GM19240 (cell line): ENCODE results near the gene ACSS1.

Source experiments
- DNase-seq: peaks from one replicate; pipeline ENCODE4 v3.0.0; 2011; ENCODE audit warnings: low spot score; ENCODE audit not compliant: insufficient read length

ACSS1 gene

DNA sequence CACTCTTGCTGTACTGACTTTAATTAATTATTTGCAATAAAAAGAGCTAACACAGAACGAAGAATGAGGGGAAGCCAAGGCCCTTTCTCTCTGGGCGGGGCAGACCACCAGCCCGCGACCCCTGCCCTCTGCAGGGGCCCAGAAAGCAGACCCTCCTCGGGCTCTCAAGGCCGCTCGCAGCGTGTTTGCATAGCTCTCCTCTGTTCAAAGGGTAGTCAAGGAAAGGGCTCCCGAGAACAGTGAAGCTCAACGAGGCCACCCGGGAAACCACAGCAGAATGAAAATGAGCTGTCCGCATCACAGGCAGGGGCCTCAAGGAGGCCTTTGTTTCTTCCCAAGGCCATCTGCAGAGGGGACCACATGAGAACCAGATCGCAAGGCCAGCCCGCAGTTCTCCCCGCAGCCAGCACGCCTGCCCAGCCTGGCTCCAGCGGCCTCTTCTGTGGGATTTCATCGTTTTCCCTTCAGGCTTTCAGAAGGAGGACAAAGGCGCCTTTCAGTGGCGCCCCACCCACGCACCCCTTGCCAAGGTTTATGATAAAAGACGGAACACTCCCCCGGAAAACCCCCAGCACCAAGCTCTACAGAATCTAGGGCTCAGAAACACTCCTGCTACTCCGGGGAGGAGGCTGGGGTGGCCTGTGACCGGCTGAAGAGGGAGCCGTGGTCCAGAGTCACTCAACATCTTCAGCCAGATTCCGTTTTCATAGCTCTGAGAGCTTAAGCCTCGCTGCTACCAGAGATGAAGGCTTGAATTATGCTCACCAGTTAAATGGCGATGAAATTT, 25.3 kb downstream of the ACSS1 start:
- no peak for DNase-seq

GRCh38 chr20:25032065-25032477, 25.9 kb downstream of the ACSS1 start:
- no peak for DNase-seq

DNA sequence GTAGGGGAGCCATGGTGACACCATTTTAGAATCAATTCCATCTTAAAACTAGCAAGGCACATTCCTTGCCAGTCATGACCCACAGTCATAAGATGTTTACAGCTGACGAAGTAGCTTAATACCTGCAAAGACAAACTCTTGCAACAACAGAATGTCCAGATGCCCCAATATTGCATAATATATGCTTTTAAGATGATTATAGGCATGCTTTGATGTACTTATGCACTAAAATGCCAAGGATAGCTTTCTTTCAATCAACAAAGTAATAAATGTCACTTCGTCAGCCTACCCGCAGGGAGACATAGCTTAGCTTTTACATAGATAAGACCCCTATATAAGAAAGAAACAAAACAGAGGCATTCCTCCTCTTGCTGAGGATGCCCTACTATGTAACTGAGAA, 26.7 kb downstream of the ACSS1 start:
- DNase-seq: no peak

DNA sequence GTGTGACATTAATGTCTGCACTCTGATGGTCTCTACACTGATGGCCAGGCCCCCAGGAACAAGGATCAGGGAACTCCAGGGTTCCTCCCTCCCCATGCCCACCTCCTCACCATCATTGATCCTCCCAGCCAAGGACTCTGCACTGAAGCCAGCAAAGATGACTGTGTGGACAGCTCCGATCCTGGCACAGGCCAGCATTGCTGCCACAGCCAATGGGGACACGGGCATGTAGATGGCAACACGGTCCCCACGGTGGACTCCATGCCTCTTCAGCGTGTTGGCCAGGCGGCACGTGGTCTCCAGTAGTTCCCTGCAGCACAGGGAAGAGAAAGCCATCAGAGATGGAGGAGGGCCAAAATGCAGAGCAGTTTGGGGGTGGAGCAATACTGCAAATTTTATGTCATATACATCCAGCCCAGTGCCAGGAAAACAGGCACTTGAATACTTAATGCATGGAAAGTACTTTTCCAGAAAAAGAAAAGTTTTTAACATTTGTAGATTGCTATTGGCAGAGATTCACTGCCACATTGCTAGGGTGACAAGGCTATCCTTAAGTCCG, 27.2 kb downstream of the ACSS1 start:
- DNase-seq: no peak

DNA sequence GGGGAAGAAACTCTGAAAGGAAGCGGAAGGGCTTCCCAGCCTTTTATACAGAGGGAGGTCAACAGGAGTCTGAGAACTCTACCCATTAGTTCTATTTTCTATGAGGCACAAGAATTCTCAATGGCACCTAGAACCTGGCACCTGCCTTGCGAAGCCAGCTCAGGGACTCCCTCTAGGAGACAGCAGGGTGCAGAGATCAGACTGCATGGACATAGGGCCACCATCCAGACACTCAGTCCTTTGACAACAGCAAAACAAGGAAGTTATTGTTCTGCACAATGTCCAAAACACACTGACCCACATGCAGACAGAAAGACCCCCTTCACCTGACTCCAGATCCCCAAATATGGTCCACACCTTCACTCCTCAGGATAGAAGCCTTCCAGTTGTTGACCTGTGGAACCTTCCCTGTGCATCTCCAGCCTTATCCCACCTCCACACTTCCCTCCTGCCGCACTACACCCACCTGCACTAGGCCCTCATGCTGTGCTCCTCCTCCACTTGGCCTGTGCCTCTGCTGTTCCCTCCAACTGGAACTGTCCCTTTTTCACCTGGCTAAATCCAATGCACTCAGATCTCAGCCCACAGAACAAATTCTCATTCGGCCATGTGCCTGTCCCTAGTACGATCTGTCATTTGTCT, 27.8 kb downstream of the ACSS1 start:
- no peak for DNase-seq

GRCh38 chr20:25025986-25026605, 31.8 kb downstream of the ACSS1 start:
- no peak for DNase-seq

DNA sequence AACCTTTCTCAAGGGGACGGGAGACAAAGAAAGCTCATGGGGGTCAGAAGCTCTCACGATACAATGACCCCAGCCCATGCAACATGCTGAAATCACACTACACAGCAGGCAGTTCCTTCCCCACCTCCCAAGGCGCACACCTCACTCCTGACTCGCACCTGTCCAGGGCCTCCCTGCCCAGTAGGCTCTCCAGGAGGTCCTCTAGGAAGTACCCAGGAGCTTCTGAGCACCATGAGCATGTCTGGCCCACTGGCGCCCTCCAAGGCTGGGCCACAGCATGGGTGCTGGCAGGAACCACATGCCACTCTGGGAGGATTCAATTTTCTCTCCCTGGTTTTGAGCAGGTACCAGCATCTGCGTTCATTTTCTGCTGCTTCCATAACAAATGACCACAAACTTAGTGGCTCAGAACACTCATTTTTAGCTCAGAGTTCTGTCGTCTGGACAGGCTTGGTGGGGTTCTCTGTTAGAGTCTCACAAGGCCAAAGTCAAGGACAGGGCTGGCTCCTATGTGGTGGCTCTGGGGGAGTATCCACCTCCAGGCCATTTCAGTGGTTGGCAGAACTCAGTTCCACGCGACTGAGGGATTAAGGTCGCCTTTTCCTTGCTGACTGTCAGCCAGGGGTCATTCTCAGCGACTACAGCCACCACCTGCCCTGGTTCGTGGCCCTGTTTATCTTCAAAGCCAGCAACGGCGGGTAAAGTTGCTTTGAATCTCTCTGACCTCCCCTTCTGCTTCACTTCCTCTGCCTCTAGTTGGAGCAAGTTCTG, 32.7 kb downstream of the ACSS1 start:
- no peak for DNase-seq

DNA sequence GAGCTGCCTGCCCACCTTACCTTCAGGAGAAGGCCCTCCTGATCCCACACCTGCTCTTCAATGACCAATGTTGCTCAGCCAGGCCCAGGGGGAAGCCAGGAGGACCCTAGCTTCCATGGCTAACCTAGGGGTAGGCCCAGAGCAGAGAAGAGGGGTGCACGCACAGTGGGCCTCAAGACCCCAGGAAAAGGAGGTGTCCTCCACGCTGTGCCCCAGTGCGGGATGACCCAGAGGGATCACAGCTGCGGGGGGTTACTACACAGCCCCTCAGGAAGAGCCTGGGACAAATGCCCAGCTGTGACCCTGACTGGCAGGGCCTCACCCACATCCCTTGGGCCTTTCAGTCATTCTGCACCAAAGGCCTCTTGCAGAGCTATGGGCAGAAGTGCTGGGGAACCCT, 33.8 kb downstream of the ACSS1 start:
- DNase-seq: no peak

GRCh38 chr20:25023356-25023755, 34.6 kb downstream of the ACSS1 start:
- DNase-seq: no peak

DNA sequence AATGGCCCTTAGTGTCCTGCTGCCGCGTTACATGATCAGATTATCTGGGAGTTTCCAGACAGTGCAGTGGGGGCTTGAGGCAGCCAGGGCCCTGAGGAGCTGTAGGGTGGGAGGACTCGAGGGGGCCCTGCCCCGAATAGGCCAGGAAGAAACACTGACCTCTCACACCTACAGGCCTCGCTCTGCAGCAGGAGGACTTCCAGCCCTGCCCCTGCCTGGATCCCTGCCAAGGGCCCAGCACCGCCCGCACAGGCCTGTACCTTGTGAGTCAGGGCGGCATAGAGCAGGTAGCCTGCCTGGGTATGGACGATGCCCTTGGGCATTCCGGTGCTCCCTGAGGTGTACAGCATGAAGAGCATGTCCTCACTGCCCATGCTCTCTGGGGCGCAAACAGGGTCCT, 35.3 kb downstream of the ACSS1 start:
- DNase-seq: no peak

DNA sequence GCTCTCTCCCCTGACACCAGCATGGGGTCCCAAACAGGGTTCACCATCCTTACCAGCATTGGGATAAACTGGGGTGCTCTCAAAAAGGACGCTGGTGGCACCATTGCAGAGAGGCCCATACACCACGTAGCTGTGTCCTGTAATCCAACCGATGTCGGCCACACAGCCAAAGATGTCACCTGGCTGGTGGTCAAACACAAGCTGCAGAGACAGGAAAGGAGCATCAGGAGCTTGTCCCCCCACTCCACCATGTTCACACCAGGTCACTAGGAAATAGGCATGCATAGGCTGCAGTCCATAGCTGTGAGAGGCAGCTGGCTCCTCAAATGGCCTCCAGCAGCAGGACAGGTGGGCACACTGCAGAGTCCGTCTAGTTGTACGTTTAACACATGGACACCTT, 36.6 kb downstream of the ACSS1 start:
- DNase-seq: no peak

DNA sequence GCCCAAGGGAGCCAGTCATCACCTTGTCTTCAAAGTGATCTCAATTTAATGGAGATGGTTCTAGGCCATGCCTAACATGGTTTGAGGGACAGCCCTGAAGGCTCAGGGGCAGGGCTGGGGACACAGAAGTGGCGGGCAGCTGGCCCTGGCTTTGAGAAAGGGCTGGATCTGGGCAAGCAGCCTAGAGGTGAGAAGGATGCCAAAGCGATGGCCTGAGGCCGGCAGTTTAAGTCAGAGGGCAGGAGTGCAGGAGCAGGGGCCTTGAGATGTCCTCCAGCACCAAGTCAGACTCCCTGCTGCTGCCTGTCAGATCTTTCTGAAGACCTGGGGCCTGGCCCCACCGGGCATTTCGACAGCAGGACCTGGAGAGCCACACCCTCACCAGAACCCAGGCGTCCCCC, 37.0 kb downstream of the ACSS1 start:
- no peak for DNase-seq

- no peak for DNase-seq
These were observed 37.6 kb downstream of the ACSS1 start for GRCh38 chr20:25020345-25020744.

- DNase-seq: no peak
These were observed 38.4 kb downstream of the ACSS1 start for GRCh38 chr20:25019381-25020155.

- DNase-seq: no peak
These were observed 39.1 kb downstream of the ACSS1 start for GRCh38 chr20:25018841-25019240.

GRCh38 chr20:25018425-25018824, 39.5 kb downstream of the ACSS1 start:
- no peak for DNase-seq

GRCh38 chr20:25017257-25017803, 40.6 kb downstream of the ACSS1 start:
- no peak for DNase-seq

GRCh38 chr20:25016471-25016870, 41.5 kb downstream of the ACSS1 start:
- DNase-seq: no peak

DNA sequence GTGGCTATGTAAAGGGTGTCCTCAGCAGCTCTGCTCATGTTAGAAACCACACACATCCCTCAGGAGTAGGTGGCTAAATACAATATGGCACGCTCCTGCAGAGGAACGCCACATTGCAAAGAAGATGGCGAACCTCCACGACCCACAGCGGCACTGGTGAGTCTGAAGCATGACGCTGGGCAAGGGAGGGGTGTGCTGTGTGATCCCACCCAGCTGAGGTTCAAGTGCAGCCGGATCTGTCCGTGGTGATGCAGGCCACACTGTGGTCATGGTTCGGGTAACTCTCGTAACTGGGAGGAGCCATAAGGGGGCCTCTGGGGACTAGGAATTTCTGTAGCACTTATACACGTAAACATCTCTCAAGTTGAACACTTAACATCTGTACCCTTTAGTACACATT, 42.0 kb downstream of the ACSS1 start:
- DNase-seq: no peak

DNA sequence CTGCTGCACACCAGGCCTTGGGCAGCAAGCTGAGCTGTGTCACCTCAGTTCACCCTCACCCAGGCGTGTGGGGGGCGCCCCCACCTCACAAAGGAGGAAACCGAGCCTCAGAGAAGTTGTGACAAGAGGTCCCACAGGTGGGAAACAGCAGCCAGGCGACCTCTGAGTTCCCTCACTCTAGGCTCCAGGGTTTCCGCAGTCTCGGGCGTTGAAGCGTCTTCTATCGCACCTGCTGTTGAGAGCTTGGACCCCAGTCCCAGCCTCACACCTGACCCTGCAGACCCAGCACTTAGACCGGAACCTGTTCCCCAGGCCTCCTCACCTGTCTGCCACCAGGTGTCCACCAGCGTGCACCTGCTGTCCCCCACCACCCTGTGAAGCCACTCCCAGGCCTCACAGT, 43.1 kb downstream of the ACSS1 start:
- no peak for DNase-seq
